Right lobe of liver (tissue), 6 donors: ENCODE measurements around the gene FAM120AOS. TPM values are rescaled to one million over a fixed set of nuclear protein-coding genes. Genes with fewer than 3 reads are reported as not detected.
"Not testable (repeated sequence)": the region's sequence is repeated elsewhere in the genome, so short reads cannot be mapped to it uniquely, and the experiment has no call there.

Source experiments
- ATAC-seq, 4 donors: fragments of 200-7000 bp; cut with Tn5 transposase; one replicate each; pipeline ENCODE4 v1.9.1; 2020; ENCODE audit warnings: mild to moderate bottlenecking in 4 of 4, moderate library complexity in 4 of 4
- DNase-seq, 3 donors: peaks; one replicate each; pipeline ENCODE4 v3.0.0-alpha.2; 2020
- H3K27ac ChIP-seq, 3 donors: fragments of 200-600 bp; one replicate each; pipeline ENCODE4 v1.8.0; 2022
- H3K27me3 ChIP-seq, 2 donors: fragments of 200-600 bp; one replicate each; pipeline ENCODE4 v1.8.0; 2022
- H3K36me3 ChIP-seq, 4 donors: fragments of 200-600 bp; sonication (generic) in 1 of 4; one replicate each; pipeline versions ENCODE4 v1.5.1 to v1.8.0; 2017 to 2022; ENCODE audit warnings: control low read depth in 1 of 4
- H3K4me1 ChIP-seq, 4 donors: fragments of 200-600 bp; sonication (generic) in 1 of 4; one replicate each; pipeline versions ENCODE4 v1.5.1 to v1.8.0; 2017 to 2022; ENCODE audit warnings: control low read depth in 1 of 4
- H3K4me3 ChIP-seq, 3 donors: fragments of 200-600 bp; one replicate each; pipeline ENCODE4 v1.8.0; 2022
- H3K9me3 ChIP-seq, 4 donors: fragments of 200-600 bp; sonication (generic) in 1 of 4; one replicate each; pipeline versions ENCODE4 v1.5.1 to v1.8.0; 2017 to 2022; ENCODE audit warnings: control low read depth in 1 of 4
- POLR2A ChIP-seq: fragments of 450-650 bp; IDR thresholded peaks from one replicate; pipeline ENCODE4 v1.6.1; 2017; ENCODE audit warnings: antibody characterized with exemption, mild to moderate bottlenecking
- WGBS: methylation state at CpG from one replicate; pipeline ENCODE4 v1.1.6; 2018; ENCODE audit warnings: low coverage, low lambda C conversion rate; ENCODE audit not compliant: insufficient coverage; ENCODE audit errors: missing lambda C conversion rate; 5-methylcytosine and 5-hydroxymethylcytosine counted together
- intact Hi-C, 2 donors: fragments of 100-400 bp; cut with DNase I; formaldehyde crosslinking; loops; one replicate each; pipeline versions ENCODE4 v1.11.2 to v1.14.1; 2022
- total RNA-seq, 6 experiments: library from RNA; depleted of rRNA in 2 of 6; stranded (reverse); fragments of >200 nt in 2 of 6; fragmentation: NEBNext Ultra II Directional in 3 of 6; extraction: Animal tissue kit (Norgen Biotek cat#: 25700) in 3 of 6; gene quantifications; one replicate each; pipeline versions ENCODE4 v1.1.0 to v1.2.4, GENCODE V29; 2016 to 2023
- TF ChIP-seq, protein P1 (sequence below), 4 donors: fragments of 200-600 bp in 3 of 4; fragments of 450-650 bp in 1 of 4; IDR thresholded peaks; one replicate each; pipeline versions ENCODE4 v1.5.1 to v1.8.0; 2016 to 2022; ENCODE audit warnings: antibody characterized with exemption in 4 of 4, mild to moderate bottlenecking in 2 of 4
- donor health status: DM: no; HTN: yes; CAD: no.
- donor health status: DM: no; HTN: no; CAD: no.
- donor health status: DM: no; HTN: no; CAD: no.
- donor health status: DM: no; HTN: yes; CAD: no.
- donor health status: DM: no; HTN: yes; CAD: no.

Gene FAM120AOS
- total RNA-seq, 6 experiments from 2014 or later, result 14.4 to 20.8 (median 17.9) TPM

DNA sequence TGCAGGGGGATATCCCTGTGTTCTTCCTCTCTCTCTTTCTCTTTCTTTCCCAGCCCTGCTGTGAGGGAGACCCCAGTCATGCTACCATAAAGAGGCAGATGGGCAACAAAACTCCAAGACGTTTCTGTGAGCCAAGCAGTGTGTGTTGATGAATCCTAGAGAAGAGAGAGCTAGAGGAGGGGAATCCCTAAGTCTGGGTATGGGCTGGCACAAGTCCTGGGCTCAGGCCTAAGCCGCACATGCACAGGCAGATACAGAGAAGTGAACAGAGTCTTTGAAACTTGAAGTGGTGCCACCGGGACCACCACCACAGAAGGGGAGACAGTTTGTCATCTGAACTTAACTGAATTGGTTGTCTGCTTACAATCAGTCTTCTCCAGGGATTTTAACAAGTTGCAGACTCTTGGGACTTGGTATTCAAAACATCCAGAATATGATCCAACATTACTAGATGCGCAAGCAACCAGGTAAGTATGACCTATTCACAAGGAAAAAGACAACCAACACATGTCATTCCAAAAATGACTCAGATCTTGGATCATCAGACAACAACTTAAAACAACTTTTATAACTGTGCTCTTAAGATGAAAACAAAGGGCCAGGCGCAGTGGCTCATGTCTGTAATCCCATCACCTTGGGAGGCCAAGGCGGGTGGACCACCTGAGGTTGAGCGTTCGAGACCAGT is 12.3 kb downstream of the FAM120AOS start:
- Histone ChIP-seq H3K36me3 (peaks cover 0 to 5% (median 0%) of the 10 kb centered on the region in 4 donors), H3K4me1 (no peaks in the 10 kb centered on the region), H3K27ac (no peak overlapping the region), H3K4me3 (no peak overlapping the region), H3K27me3 (no peaks in the 10 kb centered on the region), H3K9me3 (no peaks in the 10 kb centered on the region)
- TF ChIP-seq, protein P1, sequence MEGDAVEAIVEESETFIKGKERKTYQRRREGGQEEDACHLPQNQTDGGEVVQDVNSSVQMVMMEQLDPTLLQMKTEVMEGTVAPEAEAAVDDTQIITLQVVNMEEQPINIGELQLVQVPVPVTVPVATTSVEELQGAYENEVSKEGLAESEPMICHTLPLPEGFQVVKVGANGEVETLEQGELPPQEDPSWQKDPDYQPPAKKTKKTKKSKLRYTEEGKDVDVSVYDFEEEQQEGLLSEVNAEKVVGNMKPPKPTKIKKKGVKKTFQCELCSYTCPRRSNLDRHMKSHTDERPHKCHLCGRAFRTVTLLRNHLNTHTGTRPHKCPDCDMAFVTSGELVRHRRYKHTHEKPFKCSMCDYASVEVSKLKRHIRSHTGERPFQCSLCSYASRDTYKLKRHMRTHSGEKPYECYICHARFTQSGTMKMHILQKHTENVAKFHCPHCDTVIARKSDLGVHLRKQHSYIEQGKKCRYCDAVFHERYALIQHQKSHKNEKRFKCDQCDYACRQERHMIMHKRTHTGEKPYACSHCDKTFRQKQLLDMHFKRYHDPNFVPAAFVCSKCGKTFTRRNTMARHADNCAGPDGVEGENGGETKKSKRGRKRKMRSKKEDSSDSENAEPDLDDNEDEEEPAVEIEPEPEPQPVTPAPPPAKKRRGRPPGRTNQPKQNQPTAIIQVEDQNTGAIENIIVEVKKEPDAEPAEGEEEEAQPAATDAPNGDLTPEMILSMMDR (IDR thresholded peaks at IDR 0.05), result no peak
- TF ChIP-seq POLR2A, result no peak
- WGBS, result 93% methylated on average over 6 of the region's 8 CpGs
- ATAC-seq (no peak), DNase-seq (no peak)
- intact Hi-C loops, result no loop called here

DNA sequence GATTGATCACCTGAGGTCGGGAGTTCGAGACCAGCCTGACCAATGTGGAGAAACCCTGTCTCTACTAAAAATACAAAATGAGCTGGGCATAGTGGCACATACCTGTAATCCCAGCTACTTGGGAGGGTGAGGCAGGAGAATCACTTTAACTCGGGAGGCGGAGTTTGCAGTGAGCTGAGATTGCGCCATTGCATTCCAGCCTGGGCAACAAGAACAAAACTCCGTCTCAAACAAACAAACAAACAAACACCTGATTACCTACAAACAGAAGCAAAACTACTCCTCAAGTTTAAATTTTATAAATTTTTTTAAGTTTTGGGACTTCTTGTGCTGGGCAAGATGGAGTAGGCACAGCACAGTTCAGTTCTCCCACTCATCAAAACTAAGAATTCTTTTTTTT is 14.1 kb downstream of the FAM120AOS start:
- ATAC-seq, H3K27me3 ChIP-seq, H3K36me3 ChIP-seq, DNase-seq, H3K4me1 ChIP-seq, intact Hi-C loops, H3K9me3 ChIP-seq, H3K27ac ChIP-seq, H3K4me3 ChIP-seq: not testable (repeated sequence)
- 74% methylated on average over 5 of the region's 6 CpGs for WGBS

DNA sequence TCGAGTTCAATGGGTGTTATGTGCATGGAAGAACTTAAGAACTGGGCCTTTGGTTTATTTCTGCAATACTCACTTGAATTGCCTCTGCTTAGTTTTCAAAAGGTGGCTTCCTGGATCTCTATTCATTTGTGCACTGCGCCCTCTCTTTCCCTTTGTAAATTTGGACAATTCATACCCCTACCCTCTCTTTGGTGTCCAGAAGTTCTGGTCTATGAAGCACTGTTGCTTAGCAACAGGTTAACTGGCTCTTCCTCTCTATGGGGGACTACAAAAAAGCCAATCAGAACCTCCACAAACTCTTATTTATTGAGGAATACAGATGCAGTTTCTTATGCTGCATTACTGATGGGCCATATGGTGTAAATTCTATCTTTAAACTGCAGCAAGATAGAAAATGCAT is 15.4 kb downstream of the FAM120AOS start:
- Histone ChIP-seq H3K4me3 (no peak overlapping the region), H3K9me3 (no peaks in the 10 kb centered on the region), H3K27me3 (no peaks in the 10 kb centered on the region), H3K36me3 (no peaks in the 10 kb centered on the region), H3K27ac (no peak overlapping the region), H3K4me1 (no peaks in the 10 kb centered on the region)
- intact Hi-C loops, result no loop called here
- WGBS, result 73% methylated on average over 2 of the region's 2 CpGs
- TF ChIP-seq, protein P1 (IDR thresholded peaks at IDR 0.05), result no peak
- no peak for TF ChIP-seq POLR2A
- no peak for DNase-seq
- ATAC-seq, result no peak

GRCh38 chr9:93436655-93437407 is 16.6 kb downstream of the FAM120AOS start:
- intact Hi-C loops, result no loop called here
- WGBS, result 93% methylated on average over 6 of the region's 7 CpGs
- no peaks in the 10 kb centered on the region for H3K9me3 ChIP-seq

More at GRCh38 chr9:93436655-93437407, 16.6 kb downstream of the FAM120AOS start:
- no peak overlapping the region for H3K27ac ChIP-seq
- H3K4me3 ChIP-seq, result no peak overlapping the region
- no peak for ATAC-seq
- H3K4me1 ChIP-seq, result no peaks in the 10 kb centered on the region
- H3K36me3 ChIP-seq, result no peaks in the 10 kb centered on the region
- TF ChIP-seq, protein P1 (IDR thresholded peaks at IDR 0.05), result no peak
- TF ChIP-seq POLR2A, result no peak
- H3K27me3 ChIP-seq, result no peaks in the 10 kb centered on the region
- DNase-seq, result no peak
